ENCODE data around the gene MYF6. TPM values are rescaled to one million over a fixed set of nuclear protein-coding genes. Genes with fewer than 3 reads are reported as not detected.

Gene MYF6
- total and polyA plus RNA-seq, 2 of the 13 experiments (the other 11 are each of a cell fraction or from before 2014, with no cell fraction given): not detected

DNA sequence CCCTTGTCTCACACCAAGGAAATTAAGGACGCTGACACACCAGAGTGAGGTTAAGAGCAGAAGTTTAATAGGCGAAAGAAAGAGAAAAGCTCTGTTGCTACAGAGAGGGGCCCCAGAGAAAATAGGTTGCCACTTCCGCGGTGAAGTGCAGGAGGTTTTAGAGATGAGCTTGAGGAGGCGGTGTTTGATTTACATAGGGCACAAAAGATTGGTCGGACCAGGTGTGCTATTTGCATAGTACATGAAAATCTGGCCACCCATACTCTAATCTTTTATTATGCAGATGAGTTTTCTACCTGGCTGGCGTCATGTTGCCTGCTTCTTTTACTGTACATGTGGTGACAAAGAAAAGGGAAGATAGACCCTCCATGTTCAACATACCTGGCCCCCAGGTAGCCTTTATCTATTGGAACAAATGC is 23.3 kb upstream of the MYF6 start (continued):
- TF ChIP-seq, protein P1, sequence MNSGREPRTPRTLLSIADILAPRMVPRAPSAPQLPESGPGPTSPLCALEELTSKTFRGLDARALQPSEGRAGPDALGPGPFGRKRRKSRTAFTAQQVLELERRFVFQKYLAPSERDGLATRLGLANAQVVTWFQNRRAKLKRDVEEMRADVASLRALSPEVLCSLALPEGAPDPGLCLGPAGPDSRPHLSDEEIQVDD (CRISPR knock-in tag; IDR thresholded peaks at IDR 0.05; ENCODE audit: borderline replicate concordance): no peak
- TF ChIP-seq JUN (CRISPR knock-in tag; IDR thresholded peaks at IDR 0.05): no peak

DNA sequence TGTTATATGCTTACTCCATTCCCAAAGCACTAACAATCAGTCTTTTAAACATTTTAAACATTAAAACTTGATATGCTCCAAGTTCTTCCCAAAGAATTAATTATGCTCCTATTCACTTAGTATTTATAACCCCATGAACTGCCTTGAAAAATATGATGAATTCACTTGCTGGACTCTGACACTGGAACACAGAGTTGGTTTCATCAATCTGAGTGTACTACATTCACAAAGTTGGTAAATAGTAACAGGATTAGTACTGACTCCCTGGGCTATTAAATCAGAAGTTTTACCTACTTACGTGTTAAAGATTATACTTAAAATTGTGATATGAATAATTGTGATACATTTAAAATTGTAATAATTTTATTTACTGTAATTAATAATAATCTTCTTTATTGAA is 17.3 kb upstream of the MYF6 start:
- no peaks in the 10 kb centered on the region for H3K9me3 ChIP-seq (ENCODE audit: low read length)
- H3K4me2 ChIP-seq (ENCODE audit: low read depth, low read length): no peak overlapping the region
- no peak overlapping the region for H2AFZ ChIP-seq (ENCODE audit: low read length)
- 0% methylated on average over 1 of the region's 1 CpG for WGBS (ENCODE audit: low lambda C conversion rate)
- ATAC-seq (no peak), DNase-seq (ENCODE audit: low spot score) (no peak), FAIRE-seq (no peak)
- POLR2A ChIA-PET: no interaction called here
- H3K9ac ChIP-seq (ENCODE audit: insufficient read depth, low read depth, low read length): no peak overlapping the region
- no peaks in the 10 kb centered on the region for H3K4me1 ChIP-seq (ENCODE audit: insufficient read depth, low read length)
- CTCF ChIA-PET (ENCODE audit: low intra/inter-chr PET ratio, low total read pairs): no interaction called here
- H3K79me2 ChIP-seq (ENCODE audit: insufficient read depth, low read length): no peaks in the 10 kb centered on the region
- H3K36me3 ChIP-seq (replicated peaks in 1 of 2; ENCODE audit: control insufficient read depth in 1 of 2, insufficient read depth in 2 of 2, low read length in 2 of 2): no peaks in the 10 kb centered on the region
- H3K27me3 ChIP-seq (ENCODE audit: control insufficient read depth in 1 of 2, insufficient read depth in 2 of 2, low read length in 2 of 2): no peaks in the 10 kb centered on the region
- H3K4me3 ChIP-seq (replicated peaks in 1 of 3; ENCODE audit: insufficient read depth in 1 of 3, low read depth in 2 of 3, low read length in 3 of 3): no peak overlapping the region
- intact Hi-C loops (cut with micrococcal nuclease; ENCODE audit: unreplicated experiment) (no loop called here), in situ Hi-C loops (cut with HindIII; ENCODE audit: extremely low pct_ligation_motif_present, low pct_unique_long_range_greater_than_20kb) (no loop called here)
- H4K20me1 ChIP-seq (ENCODE audit: insufficient read depth, low read length): no peaks in the 10 kb centered on the region
- no peak overlapping the region for H3K27ac ChIP-seq (ENCODE audit: extremely low read length, insufficient read depth, low read length)
- BruUV-seq (replicated peaks): no TSS peak
- TF ChIP-seq, protein P2, sequence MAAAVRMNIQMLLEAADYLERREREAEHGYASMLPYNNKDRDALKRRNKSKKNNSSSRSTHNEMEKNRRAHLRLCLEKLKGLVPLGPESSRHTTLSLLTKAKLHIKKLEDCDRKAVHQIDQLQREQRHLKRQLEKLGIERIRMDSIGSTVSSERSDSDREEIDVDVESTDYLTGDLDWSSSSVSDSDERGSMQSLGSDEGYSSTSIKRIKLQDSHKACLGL (CRISPR knock-in tag; IDR thresholded peaks at IDR 0.05): no peak
- TF ChIP-seq TCF7L2 (IDR thresholded peaks at IDR 0.05; ENCODE audit: low read depth, low read length) (no peak), TAF15 (IDR thresholded peaks at IDR 0.05; ENCODE audit: low read depth, low read length, poor library complexity, severe bottlenecking) (no peak), TSC22D2 (CRISPR knock-in tag; IDR thresholded peaks at IDR 0.05; ENCODE audit: borderline replicate concordance) (no peak), PRPF4 (IDR thresholded peaks at IDR 0.05; ENCODE audit: low read depth, low read length, poor library complexity, severe bottlenecking) (no peak)
